Right lobe of liver (tissue), 4 donors: Measurements from ENCODE around the gene PARD6A.

Experiments used
- CTCF ChIP-seq, 4 donors: fragments of 200-600 bp in 3 of 4; fragments of 450-650 bp in 1 of 4; IDR thresholded peaks; one replicate each; pipeline versions ENCODE4 v1.5.1 to v1.8.0; 2016 to 2022; ENCODE audit warnings: antibody characterized with exemption in 4 of 4, mild to moderate bottlenecking in 2 of 4
- POLR2A ChIP-seq: fragments of 450-650 bp; IDR thresholded peaks from one replicate; pipeline ENCODE4 v1.6.1; 2017; ENCODE audit warnings: antibody characterized with exemption, mild to moderate bottlenecking
- donor health status: DM: no; HTN: no; CAD: no.
- donor health status: DM: no; HTN: no; CAD: no.
- donor health status: DM: no; HTN: yes; CAD: no.

DNA sequence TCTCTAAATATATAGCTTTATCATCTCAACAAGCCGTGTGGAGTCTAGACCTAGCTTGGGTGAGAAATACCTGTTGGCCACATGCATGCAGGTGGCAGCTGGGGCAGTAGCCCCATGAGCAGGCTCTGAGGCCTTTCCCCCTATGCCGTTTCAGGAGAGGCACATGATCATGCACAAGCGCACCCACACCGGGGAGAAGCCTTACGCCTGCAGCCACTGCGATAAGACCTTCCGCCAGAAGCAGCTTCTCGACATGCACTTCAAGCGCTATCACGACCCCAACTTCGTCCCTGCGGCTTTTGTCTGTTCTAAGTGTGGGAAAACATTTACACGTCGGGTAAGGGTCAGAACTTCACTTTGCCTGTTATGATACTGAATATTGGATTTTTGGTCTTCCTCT lies 32.5 kb upstream of the PARD6A start:
- TF ChIP-seq CTCF (IDR thresholded peaks at IDR 0.05) = no peak
- TF ChIP-seq POLR2A = no peak
